Hypothalamus (tissue), 51 donors: ENCODE measurements around the gene GALNT9.

Source experiments
- DNase-seq, 51 donors: peaks; one replicate each; lab custom pipeline; 2025; lab: John Stamatoyannopoulos, UW

The GALNT9 gene

DNA sequence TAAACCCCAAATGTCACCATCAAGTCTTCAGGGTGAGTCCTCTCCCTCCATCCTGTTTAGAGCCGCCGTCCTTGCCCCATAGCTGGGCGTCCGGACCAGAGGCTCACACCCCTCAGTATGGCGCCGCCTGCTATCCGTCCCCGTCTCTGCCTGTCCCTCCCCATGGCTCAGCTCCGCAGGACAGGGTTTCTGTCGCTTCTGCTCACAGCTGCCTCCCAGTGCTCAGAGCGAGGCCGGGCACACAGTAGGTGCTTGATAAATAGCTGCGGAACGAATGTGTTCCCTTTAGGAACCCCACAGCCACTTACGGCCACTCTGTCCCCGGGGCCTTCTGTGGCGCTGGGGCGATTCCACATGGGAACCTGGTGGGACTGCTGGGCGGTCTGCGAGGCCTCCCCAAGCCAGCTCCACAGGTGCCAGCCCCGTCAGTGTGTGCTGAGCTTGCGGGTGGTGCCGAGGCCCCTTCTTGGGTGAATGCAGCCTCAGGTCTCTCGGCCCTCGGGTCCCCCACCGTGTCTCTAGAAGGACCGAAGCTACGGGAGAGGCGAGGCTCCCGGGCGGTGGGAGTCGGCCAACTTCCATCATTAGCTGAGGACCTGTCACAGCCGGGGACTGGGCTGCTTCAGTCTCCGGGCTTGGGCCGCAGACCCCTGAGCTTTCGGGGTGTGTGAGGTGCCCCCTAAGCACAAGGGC, 122.2 kb downstream of the GALNT9 start:
- no peak for DNase-seq

DNA sequence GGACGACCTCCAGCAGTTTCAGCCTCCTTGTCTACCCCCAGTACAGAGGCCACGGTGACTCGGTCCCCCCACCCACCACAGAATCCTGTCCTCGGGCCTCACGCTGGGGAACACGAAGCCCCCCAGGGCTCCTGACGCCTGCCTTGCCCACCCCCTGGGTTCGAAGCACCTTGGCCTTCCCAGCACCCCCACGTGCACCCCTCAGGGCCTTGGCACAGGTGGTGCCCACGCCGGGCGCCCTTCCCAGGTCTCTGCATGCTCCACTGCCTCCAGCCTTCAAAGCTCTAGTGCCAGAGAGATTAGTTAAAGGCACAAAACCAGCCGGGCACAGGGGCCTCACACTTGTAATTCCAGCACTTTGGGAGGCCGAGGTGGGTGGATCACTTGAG, 123.3 kb downstream of the GALNT9 start:
- peak in 9 of 51 donors; percentile 6 to 47 (median 21) for DNase-seq

DNA sequence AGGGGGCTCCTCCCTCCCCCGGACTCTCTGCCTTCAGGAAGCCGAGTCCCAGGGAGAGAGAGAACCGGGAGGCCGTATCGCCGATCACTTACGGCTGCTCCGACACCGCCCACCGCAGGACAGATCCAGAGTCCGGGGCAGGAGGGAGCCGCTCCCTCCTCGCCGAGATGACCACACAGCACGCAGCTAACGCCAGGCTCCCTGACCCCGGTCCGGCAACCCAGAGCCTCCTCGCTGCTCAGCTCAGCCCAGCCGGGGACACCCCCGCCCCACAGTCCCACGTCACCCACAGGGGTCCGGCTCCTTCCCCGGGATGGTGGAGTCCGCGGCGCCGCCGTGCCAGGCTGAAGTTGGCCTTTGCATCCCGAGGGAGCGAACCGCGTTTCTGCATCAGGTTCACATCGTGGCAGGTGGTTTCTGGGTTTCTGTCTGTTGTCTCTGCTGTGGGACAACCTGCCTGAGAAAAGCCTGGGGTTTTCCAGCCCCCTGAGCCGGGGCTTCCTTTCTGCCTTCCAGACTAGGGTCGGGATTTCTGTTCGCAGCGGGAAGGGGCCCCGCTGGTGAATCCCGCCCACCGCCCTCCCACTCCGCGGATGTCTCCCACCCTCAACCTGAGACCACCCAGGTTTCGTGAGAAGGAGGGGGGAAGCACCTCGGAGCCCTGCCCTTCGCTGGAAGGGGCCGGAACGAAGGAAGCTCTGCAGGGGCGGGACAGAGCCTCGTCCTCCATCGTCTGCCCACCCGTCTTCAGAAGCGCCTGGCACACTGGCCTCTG, 123.9 kb downstream of the GALNT9 start:
- no peak for DNase-seq

DNA sequence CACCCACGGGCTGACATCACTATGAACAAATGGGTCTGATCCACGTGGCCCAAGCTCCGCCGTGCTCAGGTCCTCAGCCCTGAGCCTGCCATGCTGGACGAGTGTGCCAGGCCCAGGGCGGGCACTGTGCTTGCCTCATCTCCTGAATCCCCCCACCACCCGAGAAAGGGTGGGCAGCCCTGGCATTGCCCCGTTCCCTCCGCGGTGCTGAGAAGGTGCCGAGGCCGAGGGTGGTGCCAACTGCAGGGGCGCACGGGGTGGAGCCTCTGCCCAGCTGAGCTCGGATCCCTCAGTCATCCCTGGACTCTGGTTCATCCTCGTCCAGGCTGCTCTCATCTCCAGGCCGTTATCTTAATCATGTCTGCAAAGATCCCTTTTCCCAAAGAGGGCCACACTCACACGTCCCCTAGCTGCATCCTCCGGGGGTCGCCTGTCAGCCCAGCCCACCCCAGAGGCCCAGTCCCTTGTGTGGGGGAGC, 124.6 kb downstream of the GALNT9 start:
- no peak for DNase-seq

DNA sequence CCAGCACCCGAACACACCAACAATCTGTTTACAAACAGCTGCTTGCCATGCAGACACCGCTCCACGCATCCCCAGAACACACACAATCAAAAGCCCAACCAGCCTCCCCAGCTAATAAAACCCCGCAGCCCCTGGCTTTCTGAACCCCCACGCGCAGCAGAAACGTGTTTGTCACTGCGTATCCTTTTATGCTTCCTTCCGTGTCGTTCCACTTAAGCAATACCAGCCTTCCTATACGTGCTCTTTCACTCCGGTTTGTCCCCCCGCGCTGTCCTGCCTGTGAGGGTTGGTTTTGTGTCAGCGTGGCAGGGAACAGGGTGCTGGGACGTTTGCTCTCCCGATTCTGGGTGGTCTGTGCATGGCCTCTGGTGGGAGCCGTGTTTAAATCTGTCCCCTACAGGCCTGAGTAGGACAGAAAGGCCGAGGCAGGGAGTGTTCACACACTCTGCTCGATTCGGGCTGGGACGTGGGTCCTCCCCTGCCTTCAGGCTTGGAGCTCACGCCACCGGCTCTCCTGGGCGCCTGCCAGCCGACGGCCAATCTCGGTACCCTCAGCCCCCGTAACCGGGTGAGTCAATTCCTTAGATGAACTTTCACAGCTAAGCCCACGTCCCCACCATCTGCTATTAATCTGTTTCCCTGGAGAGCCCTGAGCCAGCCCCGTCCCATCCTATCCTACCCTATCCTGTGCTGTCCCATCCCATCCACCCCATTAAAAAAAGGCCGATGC, 125.2 kb downstream of the GALNT9 start:
- peak in 1 of 51 donors; percentile 37 for DNase-seq

DNA sequence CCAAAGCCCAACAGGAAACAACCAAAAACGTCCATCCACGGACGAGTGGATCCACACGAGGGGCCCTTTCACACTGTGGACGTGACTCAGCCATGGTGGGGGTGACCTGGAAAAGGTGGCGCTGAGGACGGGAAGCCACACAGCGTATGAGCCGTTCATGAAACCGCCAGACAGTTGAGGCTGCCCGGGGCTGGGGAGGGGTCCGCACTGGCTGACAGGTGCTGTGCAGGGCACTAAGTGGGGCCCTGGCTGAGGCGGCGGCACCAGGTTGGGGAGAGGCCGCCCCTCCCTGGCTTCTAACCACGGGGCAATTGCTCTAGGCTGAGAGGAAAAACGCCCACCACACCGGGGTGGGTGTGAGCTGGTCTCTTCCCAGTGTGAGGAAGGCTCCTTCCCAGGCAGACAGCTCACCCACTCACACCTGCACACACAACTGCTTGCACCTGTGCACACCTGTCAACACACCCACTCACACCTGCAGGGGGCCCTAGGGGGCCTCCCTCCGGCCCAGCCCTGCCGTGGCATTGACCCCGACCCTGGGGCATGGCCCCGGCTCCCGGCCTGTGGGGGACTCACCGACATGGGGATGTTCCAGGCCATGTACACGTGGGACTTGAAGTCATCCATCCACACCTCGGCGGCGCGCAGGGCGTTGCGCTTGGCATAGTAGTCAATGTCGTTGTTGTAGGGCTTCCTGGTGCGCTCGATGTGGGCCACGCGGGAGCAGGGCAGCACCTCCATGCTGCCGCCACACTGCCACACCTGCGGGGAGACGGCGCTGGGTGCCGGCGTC, 126.3 kb downstream of the GALNT9 start:
- DNase-seq: no peak

DNA sequence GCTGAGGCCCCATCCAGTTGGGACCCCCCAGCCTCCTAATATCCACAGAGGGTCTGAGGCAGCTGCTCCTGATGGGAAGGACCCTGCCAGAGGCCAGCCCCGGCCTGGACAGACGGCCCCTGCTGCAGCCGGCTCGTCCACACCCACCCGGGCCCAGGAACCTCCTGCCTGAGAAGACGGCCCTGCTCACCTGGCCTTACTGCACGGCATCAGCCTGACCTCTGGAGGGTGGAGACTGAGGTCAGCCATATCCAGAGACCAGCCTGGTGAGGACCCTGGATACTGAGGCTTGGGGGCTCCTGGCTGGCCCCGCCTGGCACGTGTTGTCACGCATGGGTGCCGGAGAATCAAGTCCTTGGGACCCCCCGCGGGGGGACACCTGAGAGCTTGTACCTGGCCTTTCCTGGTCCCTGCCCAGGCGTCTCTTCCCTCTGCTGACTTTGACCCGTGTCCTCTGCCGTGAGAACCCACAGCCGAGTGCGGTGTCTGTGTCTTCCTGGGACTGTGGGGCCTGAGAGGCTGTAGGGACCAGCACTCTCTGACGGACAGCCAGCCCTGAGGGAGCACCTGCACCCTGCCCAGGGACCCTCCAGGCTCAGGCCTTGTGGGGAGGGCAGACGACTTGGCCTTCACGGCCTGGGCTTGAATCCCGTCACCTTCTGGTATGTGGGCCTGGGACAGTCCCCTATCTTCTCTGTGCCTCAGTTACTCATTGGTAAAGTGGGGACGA, 127.8 kb downstream of the GALNT9 start:
- no peak for DNase-seq

DNA sequence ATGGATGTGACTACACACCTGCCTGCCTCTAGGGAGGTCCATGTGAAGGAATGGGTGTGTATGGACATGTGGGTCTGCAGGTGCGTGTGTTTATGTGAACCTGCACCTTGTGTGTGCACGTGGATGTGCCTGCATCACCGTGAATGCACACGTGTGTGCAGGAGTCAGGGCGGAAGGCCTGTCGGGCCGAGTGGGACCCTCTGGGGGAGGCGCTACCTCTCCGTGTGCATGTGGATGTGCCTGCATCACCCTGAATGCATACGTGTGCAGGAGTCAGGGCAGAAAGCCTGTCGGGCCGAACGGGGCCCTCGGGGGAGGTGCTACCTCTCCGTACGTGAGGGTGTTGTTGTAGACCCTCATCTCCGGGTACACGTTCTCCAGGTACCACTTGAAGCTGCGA, 128.6 kb downstream of the GALNT9 start:
- DNase-seq: no peak

DNA sequence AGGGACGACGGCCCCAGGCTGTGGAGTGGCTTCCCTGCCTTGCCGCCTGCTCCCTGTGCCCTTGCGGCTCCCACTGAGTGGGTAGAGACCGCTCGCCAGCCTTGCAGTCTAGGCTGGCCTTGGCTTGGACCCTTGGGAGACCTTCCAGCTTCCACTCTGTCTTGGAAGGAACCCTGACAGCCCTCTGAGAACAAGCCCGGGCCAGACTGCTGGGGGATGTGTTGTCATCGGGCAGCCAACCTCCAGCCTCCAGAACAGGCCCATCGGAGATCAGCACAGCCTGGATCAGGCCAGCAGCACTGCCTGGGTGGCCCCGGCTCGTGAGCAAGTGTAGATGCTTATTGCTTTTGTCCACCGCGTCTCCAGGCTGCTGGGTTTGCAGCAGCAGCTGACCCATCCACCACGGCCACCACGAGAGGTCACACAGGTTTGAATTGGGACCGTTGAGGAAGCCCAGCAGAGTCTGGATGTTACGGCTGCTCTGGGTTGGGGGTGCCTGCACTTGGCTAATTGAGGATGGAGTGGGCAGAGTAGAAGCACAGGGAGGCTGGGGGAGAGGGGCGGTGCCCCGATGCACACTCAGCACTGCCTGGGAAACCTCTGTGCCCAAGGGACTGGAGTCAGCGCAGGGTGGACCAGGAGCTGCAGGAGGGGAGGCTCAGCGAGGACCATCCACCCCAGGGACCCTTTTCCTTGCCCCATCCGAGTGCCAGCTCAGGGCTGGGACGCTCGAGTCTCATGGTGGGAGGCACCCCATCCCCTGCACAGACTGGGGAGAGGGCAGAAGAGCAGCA, 129.7 kb downstream of the GALNT9 start:
- peak in 7 of 51 donors; percentile 23 to 44 (median 37) for DNase-seq

DNA sequence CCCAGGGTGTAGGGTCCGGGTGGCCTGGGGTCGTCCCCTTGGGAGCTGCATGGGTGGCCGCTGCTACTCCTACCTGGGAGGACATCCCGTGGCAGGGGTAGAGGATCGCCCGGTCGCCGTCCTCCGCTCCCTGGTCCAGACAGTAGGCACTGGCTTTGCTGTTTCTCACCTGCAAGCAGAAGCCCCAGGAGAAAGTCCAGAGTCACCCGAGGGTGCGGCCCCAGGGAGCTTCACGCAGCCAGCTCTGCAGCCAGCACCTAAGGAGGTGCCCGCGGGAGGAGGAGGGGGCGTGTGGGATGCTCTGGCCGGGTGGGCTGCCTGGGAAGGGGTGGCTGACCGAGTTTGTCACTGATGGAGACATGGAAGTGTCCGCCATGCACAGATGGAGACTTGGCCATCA, 130.3 kb downstream of the GALNT9 start:
- DNase-seq: no peak

DNA sequence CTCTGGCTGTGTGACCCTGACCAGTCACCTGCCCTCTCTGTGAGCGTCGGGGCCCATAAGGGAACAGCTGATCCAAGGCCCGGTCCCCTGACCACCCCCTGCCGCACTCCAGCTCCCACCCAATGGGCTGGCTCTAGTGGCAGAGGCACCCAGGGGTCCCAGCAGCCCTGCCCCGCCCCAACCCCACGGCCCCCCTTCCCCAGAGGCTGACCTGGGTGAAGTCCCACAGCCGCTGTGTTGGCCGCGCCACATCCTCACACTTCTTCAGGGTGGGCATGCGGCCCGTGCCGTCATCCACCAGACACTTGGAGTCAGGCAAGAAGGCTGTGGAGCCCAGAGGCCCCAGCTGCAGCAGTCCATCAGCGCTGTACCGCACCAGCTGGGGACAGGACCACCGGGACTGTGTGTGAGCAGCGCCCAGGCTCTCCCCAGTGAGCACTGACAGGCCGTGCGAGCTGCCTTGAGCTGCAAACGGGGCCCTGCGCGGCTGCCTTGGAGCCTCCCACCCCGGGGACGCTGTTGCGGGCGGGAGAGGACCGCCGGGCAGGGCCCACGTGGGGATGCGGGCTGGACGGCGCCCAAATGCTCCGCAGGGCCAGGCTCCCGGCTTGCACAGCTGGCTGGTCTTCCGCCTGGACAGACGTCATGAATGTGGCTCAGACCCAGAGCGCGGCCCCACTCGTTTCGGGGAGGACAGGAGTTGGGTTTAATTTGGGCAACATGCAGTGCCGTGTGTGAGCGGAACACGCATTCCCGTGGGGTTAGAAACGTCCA, 131.6 kb downstream of the GALNT9 start:
- peak in 18 of 51 donors; percentile 10 to 61 (median 36) for DNase-seq

DNA sequence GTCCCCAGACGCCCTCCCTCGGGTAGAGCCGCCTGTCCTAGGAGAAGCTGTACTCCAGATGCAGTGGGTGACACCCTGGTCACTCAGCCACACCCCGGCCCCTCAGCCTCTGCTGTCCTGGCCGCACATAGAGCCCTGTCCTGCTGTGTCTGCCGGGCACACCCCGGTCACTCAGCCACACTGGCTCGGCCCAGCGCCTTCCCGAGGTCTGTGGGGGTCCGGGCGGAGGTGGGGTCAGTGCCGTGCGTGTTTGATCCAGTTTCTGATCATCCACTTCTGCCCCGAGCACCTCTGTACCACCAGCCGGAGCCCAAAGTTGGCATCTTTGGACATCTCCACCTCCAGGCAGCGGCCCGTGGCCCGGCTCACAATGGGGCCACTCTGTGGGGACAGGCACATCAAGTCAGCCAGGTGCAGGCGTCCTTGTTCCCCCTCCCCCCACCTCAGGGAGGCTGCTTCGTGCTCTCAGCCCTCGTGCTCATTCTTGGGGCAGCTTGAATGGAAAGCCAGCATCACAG, 132.5 kb downstream of the GALNT9 start:
- DNase-seq: no peak

DNA sequence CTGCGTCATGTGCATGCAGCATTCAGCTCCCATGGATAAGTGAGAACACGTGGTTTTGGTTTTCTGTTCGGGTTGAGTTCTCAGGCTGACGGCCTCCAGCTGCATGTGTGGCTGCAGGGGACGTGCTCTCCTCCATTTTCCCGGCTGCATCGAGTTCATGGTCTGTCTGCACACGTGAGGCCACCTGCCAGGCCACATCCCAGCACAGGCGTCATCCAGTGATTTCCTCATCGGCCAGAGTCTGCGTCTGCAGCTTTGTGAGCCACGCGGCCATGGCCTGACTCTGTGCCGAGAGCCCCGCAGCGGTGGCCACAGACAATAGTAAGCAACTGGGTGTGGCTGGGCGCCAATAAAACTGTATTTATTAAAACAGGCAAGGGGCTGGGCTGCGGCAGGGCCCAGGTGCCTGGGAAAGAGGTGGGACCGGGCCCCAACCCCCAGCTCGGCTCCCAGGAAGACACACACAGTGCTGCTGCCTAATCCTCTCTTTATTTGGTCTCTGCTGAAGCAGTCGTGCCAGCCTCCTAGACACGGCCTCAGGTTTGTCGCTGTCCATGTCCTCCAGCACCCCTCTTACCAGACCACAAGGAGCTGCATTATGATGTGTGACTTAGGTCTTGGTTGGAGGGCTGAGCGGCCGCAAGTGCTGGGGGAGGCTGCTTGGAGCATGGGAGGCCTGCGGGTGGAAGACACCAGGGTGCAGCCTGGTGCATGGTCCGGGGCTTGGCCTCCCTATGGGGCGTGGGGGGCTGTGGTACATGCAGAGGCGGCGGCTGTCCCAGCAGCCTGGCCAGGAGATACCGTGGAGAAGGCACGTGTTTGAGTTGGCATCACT, 133.1 kb downstream of the GALNT9 start:
- DNase-seq: no peak

DNA sequence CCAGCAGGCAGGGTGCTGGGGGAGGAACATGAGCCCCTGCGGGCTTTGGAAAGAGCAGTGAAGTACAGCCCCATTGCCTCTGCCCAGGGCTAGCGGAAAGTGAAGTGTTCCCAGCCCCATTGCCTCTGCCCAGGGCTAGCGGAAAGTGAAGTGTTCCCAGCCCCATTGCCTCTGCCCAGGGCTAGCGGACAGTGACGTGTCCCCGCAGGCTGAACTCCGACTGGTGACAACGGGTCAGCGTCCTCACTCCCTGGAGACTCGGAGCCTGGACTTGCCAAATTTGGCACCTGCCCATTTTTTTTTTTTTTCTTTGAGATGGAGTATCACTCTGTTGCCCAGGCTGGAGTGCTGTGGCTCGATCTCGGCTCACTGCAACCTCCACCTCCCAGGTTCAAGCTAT, 134.1 kb downstream of the GALNT9 start:
- DNase-seq: peak in 1 of 51 donors; percentile 7

DNA sequence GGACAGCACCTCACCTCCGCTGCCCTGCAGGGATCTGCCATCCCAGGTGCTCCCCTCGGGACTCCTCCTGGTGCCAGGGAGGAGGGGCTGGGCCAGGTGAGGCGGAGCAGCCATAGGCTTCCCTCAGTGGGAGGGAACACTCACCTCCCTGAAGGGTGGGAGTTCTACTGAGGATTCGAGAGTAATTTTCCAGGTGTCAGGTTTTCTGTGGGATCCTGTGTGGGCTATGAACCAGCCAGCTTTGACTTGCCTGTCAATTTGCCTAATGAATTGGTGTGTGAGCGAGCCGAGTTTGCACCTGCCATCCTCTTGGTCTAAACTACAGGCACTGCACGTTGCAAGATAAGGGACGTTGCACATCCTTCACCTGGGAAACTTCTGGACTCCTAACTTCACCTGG, 134.8 kb downstream of the GALNT9 start:
- no peak for DNase-seq

DNA sequence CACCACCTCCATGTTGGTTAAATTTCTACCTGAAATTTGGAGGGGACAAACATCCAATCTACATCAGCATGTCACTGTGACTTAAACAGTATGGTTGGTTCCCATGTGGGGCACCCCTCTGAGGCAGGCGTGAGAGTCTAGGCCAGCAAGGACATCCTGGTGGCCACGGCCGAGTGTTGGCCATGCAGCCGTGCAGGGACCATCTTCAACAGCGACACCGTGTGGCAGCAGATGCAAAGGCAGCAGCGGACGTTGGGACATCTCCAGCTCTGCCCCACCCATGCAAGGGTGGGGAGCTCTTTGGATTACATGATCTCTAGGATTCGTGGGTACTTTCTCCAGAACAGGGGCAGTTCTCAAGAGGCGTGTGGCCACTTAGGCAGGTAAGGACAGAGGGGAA, 135.3 kb downstream of the GALNT9 start:
- DNase-seq: no peak
